Mesothelial cell of epicardium (in vitro differentiated cells): ENCODE results near the gene S100G. TPM values are rescaled to one million over a fixed set of nuclear protein-coding genes. Genes with fewer than 3 reads are reported as not detected.

ENCODE experiments used
- DNase-seq, 2 experiments: peaks; one replicate each; pipeline ENCODE4 v3.0.0; 2021; ENCODE audit warnings: low spot score in 2 of 2; ENCODE audit not compliant: unreplicated experiment in 2 of 2
- H3K27ac Mint-ChIP-seq: 2 replicates; pipeline ENCODE4 v1.8.0; 2021; ENCODE audit warnings: mixed read lengths
- H3K27me3 Mint-ChIP-seq: 2 replicates; pipeline ENCODE4 v1.8.0; 2021; ENCODE audit warnings: low read depth, mixed read lengths
- H3K36me3 Mint-ChIP-seq: 2 replicates; pipeline ENCODE4 v1.8.0; 2021; ENCODE audit warnings: mixed read lengths
- H3K4me1 Mint-ChIP-seq: 2 replicates; pipeline ENCODE4 v1.8.0; 2021; ENCODE audit warnings: mixed read lengths
- H3K4me3 Mint-ChIP-seq: 2 replicates; pipeline ENCODE4 v1.8.0; 2021; ENCODE audit warnings: mild to moderate bottlenecking, moderate library complexity, mixed read lengths
- H3K9me3 Mint-ChIP-seq: 2 replicates; pipeline ENCODE4 v1.8.0; 2021; ENCODE audit warnings: mixed read lengths
- CTCF ChIP-seq: fragments of 200-600 bp; sonication (generic); IDR thresholded peaks from one replicate; pipeline ENCODE4 v1.5.0; 2021; ENCODE audit warnings: antibody characterized with exemption; ENCODE audit not compliant: unreplicated experiment
- total RNA-seq: library from RNA; stranded (reverse); gene quantifications from 3 replicates; pipeline ENCODE4 v1.2.1, GENCODE V29; 2021

S100G gene
- total RNA-seq, 1 donor from 2014 or later: not detected

- Mint-ChIP-seq H3K27ac (peak overlapping the region; percentile 17), H3K4me1 (peaks cover 18% of the 10 kb centered on the region), H3K4me3 (no peak overlapping the region), H3K9me3 (no peaks in the 10 kb centered on the region), H3K27me3 (no peaks in the 10 kb centered on the region), H3K36me3 (peaks cover 41% of the 10 kb centered on the region)
- DNase-seq: no peak
- no peak for TF ChIP-seq CTCF
Observed at GRCh38 chrX:16628946-16629595, 20.9 kb upstream of the S100G start.

GRCh38 chrX:16629909-16630308, 20.0 kb upstream of the S100G start:
- no peak for DNase-seq
- peaks cover 34% of the 10 kb centered on the region for H3K36me3 Mint-ChIP-seq
- TF ChIP-seq CTCF: no peak
- H3K9me3 Mint-ChIP-seq: no peaks in the 10 kb centered on the region
- no peaks in the 10 kb centered on the region for H3K27me3 Mint-ChIP-seq
- H3K27ac Mint-ChIP-seq: peak overlapping the region; percentile 17
- no peak overlapping the region for H3K4me3 Mint-ChIP-seq
- H3K4me1 Mint-ChIP-seq: peaks cover 18% of the 10 kb centered on the region

GRCh38 chrX:16633754-16634153, 16.2 kb upstream of the S100G start:
- no peak for DNase-seq
- Mint-ChIP-seq H3K4me1 (peaks cover 15% of the 10 kb centered on the region), H3K4me3 (no peak overlapping the region), H3K36me3 (peaks cover 42% of the 10 kb centered on the region), H3K27ac (no peak overlapping the region), H3K27me3 (no peaks in the 10 kb centered on the region), H3K9me3 (no peaks in the 10 kb centered on the region)
- no peak for TF ChIP-seq CTCF

- Mint-ChIP-seq H3K9me3 (no peaks in the 10 kb centered on the region), H3K27me3 (no peaks in the 10 kb centered on the region), H3K4me3 (no peak overlapping the region), H3K27ac (no peak overlapping the region), H3K36me3 (peaks cover 43% of the 10 kb centered on the region), H3K4me1 (peaks cover 2% of the 10 kb centered on the region)
- DNase-seq: no peak
- no peak for TF ChIP-seq CTCF
Observed at GRCh38 chrX:16635040-16635439, 14.9 kb upstream of the S100G start.

- peaks cover 2% of the 10 kb centered on the region for H3K4me1 Mint-ChIP-seq
- no peak for TF ChIP-seq CTCF
- H3K36me3 Mint-ChIP-seq: peaks cover 47% of the 10 kb centered on the region
Observed at GRCh38 chrX:16635596-16635995, 14.4 kb upstream of the S100G start.

More at GRCh38 chrX:16635596-16635995, 14.4 kb upstream of the S100G start:
- no peak for DNase-seq
- no peaks in the 10 kb centered on the region for H3K27me3 Mint-ChIP-seq
- no peak overlapping the region for H3K4me3 Mint-ChIP-seq
- no peak overlapping the region for H3K27ac Mint-ChIP-seq
- H3K9me3 Mint-ChIP-seq: no peaks in the 10 kb centered on the region
